ENCODE data around the gene AMMECR1L.

The AMMECR1L gene

GRCh38 chr2:127874378-127875269 is 11.1 kb downstream of the AMMECR1L start:
- H3K27ac ChIP-seq (ENCODE audit: low read depth, low read length): no peak overlapping the region
- TF ChIP-seq, protein P1, sequence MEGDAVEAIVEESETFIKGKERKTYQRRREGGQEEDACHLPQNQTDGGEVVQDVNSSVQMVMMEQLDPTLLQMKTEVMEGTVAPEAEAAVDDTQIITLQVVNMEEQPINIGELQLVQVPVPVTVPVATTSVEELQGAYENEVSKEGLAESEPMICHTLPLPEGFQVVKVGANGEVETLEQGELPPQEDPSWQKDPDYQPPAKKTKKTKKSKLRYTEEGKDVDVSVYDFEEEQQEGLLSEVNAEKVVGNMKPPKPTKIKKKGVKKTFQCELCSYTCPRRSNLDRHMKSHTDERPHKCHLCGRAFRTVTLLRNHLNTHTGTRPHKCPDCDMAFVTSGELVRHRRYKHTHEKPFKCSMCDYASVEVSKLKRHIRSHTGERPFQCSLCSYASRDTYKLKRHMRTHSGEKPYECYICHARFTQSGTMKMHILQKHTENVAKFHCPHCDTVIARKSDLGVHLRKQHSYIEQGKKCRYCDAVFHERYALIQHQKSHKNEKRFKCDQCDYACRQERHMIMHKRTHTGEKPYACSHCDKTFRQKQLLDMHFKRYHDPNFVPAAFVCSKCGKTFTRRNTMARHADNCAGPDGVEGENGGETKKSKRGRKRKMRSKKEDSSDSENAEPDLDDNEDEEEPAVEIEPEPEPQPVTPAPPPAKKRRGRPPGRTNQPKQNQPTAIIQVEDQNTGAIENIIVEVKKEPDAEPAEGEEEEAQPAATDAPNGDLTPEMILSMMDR (IDR thresholded peaks at IDR 0.05; ENCODE audit: low read depth, low read length, poor library complexity, severe bottlenecking): no peak
- TF ChIP-seq EZH2phosphoT487 (IDR thresholded peaks at IDR 0.05; ENCODE audit: borderline replicate concordance, low read length): no peak
- no peaks in the 10 kb centered on the region for H3K27me3 ChIP-seq (ENCODE audit: control insufficient read depth, low read length)
- H3K4me1 ChIP-seq (ENCODE audit: control insufficient read depth, low read length): peaks cover 10% of the 10 kb centered on the region
- no peaks in the 10 kb centered on the region for H3K9me3 ChIP-seq (ENCODE audit: control insufficient read depth, insufficient read depth, low read length)
- peaks cover 83% of the 10 kb centered on the region for H3K79me2 ChIP-seq (ENCODE audit: control insufficient read depth, low read length)
- H3K36me3 ChIP-seq (ENCODE audit: control insufficient read depth, low read length): peaks cover 57% of the 10 kb centered on the region
- H3F3A ChIP-seq (ENCODE audit: control insufficient read depth, insufficient read depth): no peaks in the 10 kb centered on the region
- no peak overlapping the region for H3K4me3 ChIP-seq (ENCODE audit: low read length)
- H3K4me2 ChIP-seq (ENCODE audit: low read length): no peak overlapping the region
- no peaks in the 10 kb centered on the region for H3K9me2 ChIP-seq (replicated peaks; ENCODE audit: control insufficient read depth, low read length)
- peaks cover 5% of the 10 kb centered on the region; the same call in 1 of the 2 replicates for H4K20me1 ChIP-seq (ENCODE audit: control insufficient read depth, insufficient read depth, low read depth, low read length)

DNA sequence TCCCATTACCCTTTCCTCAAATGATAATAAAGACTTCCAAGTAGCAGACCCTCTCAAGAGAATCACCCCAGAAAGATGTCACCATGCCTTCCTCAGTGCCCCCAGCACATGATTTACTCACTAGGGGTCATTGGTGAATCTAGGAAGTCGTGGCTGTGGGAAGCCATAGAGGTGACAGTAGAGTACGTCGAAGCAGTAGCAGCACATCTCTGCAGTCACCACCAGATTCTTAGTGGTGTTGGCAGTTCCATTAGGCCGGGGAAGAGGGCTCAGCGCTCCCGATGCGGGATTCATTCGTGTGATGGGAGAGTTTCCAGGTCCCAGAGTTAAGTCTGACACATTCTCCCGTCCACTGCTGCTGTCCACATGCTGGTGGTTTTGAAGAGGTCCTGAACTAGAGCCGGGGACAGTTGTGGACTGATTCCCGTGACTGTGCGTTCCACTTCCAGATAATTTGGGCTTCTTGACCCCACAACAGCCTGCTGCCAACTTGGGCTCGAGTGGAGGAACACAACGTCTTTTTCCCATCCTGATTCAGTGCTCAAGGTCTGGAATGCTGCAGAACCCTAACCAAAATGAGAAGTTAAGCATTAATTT is 12.0 kb downstream of the AMMECR1L start:
- H3K9me2 ChIP-seq (replicated peaks; ENCODE audit: control insufficient read depth, low read length): no peaks in the 10 kb centered on the region
- H3K4me2 ChIP-seq (ENCODE audit: low read length): no peak overlapping the region
- H4K20me1 ChIP-seq (ENCODE audit: control insufficient read depth, insufficient read depth, low read depth, low read length): peaks cover 5% of the 10 kb centered on the region; the same call in 1 of the 2 replicates
- H3K27me3 ChIP-seq (ENCODE audit: control insufficient read depth, low read length): no peaks in the 10 kb centered on the region
- peaks cover 61% of the 10 kb centered on the region for H3K36me3 ChIP-seq (ENCODE audit: control insufficient read depth, low read length)
- H3K9me3 ChIP-seq (ENCODE audit: control insufficient read depth, insufficient read depth, low read length): no peaks in the 10 kb centered on the region
- peaks cover 10% of the 10 kb centered on the region for H3K4me1 ChIP-seq (ENCODE audit: control insufficient read depth, low read length)
- no peaks in the 10 kb centered on the region for H3F3A ChIP-seq (ENCODE audit: control insufficient read depth, insufficient read depth)
- no peak overlapping the region for H3K27ac ChIP-seq (ENCODE audit: low read depth, low read length)
- no peak overlapping the region for H3K4me3 ChIP-seq (ENCODE audit: low read length)
- H3K79me2 ChIP-seq (ENCODE audit: control insufficient read depth, low read length): peaks cover 82% of the 10 kb centered on the region
- no peak for TF ChIP-seq EZH2phosphoT487 (IDR thresholded peaks at IDR 0.05; ENCODE audit: borderline replicate concordance, low read length)
- TF ChIP-seq, protein P1 (IDR thresholded peaks at IDR 0.05; ENCODE audit: low read depth, low read length, poor library complexity, severe bottlenecking): no peak

DNA sequence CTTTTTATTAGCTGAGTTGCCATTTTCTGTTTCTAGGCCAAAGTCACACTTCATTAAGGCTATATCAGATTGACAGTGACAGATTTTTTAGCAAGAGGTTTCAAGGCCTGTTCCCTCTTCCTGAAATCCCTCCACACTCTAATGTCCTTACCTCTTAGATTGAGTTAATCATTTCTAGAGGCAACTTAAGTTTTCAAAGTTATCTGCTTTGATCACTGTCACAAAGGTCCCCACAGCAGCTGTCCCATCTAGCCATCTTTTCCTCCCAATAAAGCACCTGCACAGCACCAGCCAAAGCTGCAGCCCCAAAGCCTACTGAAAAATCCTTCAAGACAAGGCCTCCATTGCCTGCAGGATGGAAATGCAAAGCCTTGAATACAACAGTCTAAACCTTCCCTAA is 13.4 kb downstream of the AMMECR1L start:
- Histone ChIP-seq H4K20me1 (ENCODE audit: control insufficient read depth, insufficient read depth, low read depth, low read length) (0 out of 2 replicates have a peak, but pooled peaks cover 5% of the 10 kb centered on the region), H3K79me2 (ENCODE audit: control insufficient read depth, low read length) (peaks cover 69% of the 10 kb centered on the region), H3K9me2 (replicated peaks; ENCODE audit: control insufficient read depth, low read length) (no peaks in the 10 kb centered on the region), H3K36me3 (ENCODE audit: control insufficient read depth, low read length) (peaks cover 65% of the 10 kb centered on the region), H3K9me3 (ENCODE audit: control insufficient read depth, insufficient read depth, low read length) (no peaks in the 10 kb centered on the region), H3K4me2 (ENCODE audit: low read length) (no peak overlapping the region), H3F3A (ENCODE audit: control insufficient read depth, insufficient read depth) (no peaks in the 10 kb centered on the region), H3K27me3 (ENCODE audit: control insufficient read depth, low read length) (no peaks in the 10 kb centered on the region), H3K4me1 (ENCODE audit: control insufficient read depth, low read length) (peaks cover 10% of the 10 kb centered on the region), H3K27ac (ENCODE audit: low read depth, low read length) (no peak overlapping the region), H3K4me3 (ENCODE audit: low read length) (no peak overlapping the region)
- no peak for TF ChIP-seq EZH2phosphoT487 (IDR thresholded peaks at IDR 0.05; ENCODE audit: borderline replicate concordance, low read length)
- TF ChIP-seq, protein P1 (IDR thresholded peaks at IDR 0.05; ENCODE audit: low read depth, low read length, poor library complexity, severe bottlenecking): no peak

Measured in DOHH2 (cell line).